ENCODE measurements around the gene FAM241B.

The FAM241B gene

GRCh38 chr10:69649786-69650550 lies 19.9 kb downstream of the FAM241B start:
- no peak for DNase-seq (ENCODE audit: low read depth)

GRCh38 chr10:69650589-69651261 lies 20.7 kb downstream of the FAM241B start:
- DNase-seq (ENCODE audit: low read depth) = no peak

GRCh38 chr10:69651362-69651761 lies 21.3 kb downstream of the FAM241B start:
- DNase-seq (ENCODE audit: low read depth) = no peak

DNA sequence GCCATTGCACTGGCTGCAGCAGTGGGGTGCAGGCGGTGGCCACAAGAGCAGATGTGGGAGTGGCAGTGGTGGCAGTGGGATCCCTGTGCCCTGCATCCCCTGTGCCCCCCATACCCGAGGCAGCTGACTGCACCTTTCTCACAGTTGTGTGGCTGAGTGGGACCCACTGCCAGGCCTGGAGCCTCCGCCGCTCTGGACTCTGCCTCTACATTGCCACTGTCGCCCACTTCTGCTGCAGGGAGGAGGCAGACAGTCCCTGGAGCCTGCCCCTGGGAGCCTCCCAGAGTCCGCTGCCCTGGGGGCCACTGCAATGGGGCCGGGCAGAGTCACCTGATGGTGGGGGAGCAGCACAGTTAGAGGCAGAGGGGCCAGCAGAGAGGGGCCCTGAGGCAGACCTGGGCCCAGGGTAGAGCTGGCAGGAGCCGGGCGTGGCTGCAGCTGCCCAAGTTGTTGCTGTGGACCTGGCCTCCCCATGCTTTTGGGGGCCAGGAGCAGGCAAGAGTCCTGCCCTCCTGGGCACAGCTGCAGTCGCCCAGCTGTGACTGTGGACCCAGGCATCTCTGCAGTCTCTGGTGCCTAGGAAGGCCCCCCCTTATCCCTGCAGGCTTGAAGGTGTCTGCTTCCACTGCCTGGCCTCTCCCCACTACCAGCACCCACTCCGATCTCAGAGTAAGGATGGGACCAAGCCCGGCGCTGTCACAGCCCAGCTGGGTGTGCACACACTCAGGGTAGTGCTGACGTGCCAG lies 22.2 kb downstream of the FAM241B start:
- no peak for DNase-seq (ENCODE audit: low read depth)

- no peak for DNase-seq (ENCODE audit: low read depth)
Measured at GRCh38 chr10:69652857-69653199, 22.8 kb downstream of the FAM241B start.

DNA sequence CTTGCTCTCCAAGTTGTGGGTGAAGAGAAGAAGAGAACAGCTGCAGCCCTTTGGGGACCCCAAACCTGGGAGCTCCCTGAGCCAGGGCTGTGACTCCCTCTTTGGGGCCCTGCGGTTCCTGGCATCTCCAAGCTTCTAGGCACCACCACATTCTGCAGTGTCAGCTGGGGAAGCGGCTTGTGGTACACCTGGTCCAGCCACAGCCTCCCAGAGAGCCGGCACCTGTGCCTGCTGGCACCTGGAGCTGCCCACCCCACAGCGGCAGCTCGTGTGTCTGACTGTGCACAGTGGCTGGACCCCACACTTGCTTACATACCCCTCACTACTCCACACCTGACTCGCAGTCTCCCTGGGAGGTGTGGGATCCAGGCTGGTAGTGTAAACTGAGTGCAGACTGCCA lies 23.5 kb downstream of the FAM241B start:
- no peak for DNase-seq (ENCODE audit: low read depth)

GRCh38 chr10:69655124-69655867 lies 25.2 kb downstream of the FAM241B start:
- DNase-seq (ENCODE audit: low read depth) = no peak

DNA sequence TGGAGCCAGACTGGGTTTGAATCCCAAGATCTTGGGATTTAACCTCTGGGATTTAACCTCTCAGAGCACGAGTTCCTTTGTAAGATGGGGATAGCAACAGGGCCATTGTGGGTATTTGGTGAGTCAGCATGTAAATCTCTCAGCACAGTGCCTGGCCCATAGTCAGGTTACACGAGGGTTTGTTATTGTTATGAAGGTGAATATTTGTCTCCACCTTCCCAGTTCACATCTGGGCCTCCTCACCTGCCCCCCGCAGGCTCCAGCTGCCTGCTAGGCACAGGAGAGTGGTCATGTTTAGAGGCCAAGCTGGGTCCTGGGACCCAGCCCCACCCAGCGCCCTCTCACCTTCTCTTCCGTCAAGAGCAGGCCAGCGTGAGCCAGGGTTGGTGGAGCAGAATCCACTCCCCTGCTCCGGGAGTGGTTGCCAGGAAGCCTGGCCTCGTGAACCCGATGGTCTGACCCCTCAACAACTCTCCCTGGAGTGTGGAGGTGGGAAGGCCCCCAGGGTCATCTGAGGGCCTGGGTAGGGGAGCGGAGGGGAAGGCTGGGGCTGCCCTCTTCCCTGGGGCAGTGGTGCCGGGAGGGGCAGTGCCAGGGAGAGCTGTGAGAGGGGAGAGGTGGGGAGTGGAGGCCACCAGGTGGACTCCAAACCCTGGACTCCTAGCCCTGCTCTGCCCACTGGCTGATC lies 26.0 kb downstream of the FAM241B start:
- DNase-seq (ENCODE audit: low read depth) = no peak

GRCh38 chr10:69656742-69657269 lies 26.8 kb downstream of the FAM241B start:
- DNase-seq (ENCODE audit: low read depth) = no peak

GRCh38 chr10:69657430-69657829 lies 27.4 kb downstream of the FAM241B start:
- DNase-seq (ENCODE audit: low read depth) = no peak

DNA sequence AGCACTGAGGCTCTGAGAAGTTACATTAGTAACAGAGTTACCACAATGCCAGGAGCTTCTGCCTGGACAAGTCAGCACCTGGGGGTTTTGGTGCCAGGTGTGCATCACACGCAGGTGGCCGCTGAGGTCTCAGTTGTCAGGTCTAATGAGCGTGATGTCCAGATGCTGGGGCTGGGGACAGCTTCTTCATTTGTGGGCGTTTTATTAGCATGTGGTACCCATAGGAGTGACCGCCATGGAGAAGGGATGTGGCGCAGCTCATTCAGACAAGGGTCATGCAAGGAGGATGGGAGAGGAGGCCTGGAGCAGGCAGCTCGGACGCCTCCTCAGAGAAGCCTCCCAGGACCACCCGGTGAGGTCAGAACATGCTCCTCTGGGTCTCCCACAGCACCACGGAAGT lies 27.8 kb downstream of the FAM241B start:
- no peak for DNase-seq (ENCODE audit: low read depth)

DNA sequence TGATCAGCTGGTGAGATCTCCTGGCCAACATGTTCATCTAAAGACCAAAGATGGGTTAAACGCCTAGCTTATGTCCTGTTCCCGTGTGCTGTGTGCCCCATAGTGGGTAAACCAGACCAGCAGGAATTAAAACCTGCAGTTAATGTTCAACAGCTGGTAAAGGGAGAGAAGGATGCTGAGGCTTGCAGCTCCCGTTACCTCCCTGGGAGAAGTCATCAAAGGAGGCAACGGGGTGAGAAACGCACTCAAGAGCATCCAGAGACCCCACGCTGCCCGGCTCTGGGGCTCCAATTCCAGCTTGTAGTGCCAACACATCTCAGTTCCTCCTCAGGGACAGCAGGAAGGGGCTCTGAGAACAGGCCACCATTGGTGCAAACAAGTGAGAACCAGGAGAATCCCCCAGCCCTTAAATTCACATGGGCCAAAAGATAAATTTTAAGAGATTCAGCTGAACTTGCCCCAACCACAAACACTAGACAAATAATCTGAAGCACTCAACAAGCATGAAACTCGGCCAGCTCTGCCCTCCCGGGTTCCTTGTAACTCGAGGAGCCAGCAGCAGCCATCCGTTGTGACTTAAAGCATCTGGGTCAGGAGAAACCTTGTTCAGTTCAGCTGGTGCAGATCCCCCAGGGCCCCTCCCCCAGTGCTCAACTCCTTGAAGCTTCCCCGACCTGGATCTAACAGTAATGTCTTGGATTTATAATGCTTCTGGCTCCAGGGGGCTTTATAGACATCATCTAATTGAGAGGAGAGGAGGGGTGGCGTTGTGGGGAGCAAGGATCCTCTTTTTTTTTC lies 29.4 kb downstream of the FAM241B start:
- no peak for DNase-seq (ENCODE audit: low read depth)

DNA sequence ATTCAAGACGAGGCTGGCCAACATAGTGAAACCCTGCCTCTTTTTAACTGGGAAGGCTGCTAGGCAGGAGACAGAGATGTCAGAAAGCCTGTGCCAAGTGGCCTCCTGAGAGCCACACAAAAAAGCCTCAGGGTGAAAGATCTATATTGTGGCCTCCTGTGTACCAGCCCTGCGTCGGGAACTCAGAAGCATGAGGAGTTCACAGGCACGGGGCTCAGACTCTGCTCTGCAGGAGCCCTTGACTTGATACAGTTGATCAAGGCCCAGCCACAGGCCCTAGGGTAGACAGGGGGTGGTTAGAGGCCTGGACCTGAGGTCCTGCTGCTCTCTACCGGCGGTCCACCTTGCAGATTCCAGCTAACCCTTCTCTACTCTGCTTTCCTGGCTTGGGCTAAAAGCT lies 30.2 kb downstream of the FAM241B start:
- no peak for DNase-seq (ENCODE audit: low read depth)

- DNase-seq (ENCODE audit: low read depth) = no peak
Measured at GRCh38 chr10:69661414-69662172, 31.5 kb downstream of the FAM241B start.

DNA sequence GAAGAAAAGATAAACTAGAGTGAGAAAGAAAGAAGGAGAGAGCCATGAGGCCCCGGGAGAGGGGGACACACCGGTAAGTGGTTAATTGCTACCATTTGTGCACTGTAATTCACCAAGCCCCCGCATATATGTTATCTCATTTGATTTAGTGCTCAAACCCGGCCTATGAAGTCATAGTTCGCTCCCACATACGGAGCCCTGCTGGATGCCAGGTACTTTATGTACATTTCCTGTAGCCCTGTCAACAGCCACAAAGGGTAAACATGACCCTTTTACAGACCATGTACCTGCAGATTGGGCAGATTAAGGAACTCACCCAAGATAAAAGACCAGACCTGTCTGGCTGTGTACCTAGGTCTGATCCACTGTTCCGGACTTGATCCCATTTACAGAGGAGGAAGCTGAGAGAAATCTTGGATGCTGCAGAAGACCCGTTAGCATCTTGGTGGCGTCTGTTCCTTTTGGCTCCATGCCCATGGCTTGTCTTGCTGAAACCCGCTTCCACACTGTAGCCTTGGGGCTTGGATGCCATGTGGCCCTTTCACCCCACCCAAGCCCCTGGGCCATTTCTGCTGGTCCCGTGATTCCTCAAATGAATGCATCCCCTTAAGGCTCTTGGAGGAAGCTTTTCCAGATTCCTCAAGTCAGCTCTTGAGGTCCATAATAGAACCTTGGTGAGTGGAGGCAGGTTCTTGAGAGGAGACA lies 32.3 kb downstream of the FAM241B start:
- DNase-seq (ENCODE audit: low read depth) = no peak

DNA sequence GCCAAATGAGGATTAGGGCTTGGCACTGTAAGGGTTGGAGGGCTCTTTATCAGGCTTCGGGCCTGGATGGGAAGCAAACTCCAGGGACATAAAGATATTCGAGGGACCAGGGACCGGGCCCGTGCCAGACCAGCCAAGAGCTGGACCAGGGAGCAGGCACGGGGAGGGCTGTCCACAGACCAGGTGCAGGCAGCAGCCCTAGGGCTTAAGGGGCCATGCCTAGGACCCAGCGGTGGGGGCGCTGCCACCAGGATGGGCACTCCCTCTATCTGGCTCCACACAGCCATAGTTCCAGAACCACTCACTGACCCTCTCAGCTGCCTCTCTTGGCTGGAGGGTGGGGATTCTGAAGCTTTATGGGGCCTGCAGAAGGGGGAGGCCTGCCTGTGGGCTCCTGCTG lies 32.9 kb downstream of the FAM241B start:
- DNase-seq (ENCODE audit: low read depth) = no peak

DNA sequence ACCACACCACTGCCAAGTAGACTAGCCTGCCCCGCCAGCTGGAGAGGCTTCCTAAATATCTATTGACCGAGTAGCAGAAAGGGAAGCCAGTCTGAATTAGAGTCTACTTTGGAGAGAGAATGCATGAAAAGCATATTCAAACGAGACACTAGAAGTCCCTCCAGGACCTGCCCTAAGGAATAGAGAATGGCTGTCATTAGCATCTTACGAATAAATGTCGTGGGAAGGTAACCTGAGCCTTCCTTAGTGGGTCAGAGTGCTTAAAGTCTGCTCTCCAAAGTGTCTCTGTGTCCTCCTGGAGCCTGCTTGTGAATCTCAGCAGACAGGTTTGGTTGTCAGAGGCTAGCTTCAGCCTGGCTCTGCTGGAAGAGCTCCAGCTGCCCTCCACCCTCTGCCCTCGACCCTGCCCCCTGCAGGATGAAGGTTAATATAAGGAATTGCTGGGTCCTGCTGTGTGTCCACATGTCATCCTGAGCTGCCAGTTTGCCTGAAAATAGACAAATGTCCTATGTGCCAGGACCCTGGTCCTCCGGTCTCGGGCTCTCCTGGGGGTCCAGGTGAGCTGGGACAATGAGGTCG lies 33.4 kb downstream of the FAM241B start:
- no peak for DNase-seq (ENCODE audit: low read depth)

DNA sequence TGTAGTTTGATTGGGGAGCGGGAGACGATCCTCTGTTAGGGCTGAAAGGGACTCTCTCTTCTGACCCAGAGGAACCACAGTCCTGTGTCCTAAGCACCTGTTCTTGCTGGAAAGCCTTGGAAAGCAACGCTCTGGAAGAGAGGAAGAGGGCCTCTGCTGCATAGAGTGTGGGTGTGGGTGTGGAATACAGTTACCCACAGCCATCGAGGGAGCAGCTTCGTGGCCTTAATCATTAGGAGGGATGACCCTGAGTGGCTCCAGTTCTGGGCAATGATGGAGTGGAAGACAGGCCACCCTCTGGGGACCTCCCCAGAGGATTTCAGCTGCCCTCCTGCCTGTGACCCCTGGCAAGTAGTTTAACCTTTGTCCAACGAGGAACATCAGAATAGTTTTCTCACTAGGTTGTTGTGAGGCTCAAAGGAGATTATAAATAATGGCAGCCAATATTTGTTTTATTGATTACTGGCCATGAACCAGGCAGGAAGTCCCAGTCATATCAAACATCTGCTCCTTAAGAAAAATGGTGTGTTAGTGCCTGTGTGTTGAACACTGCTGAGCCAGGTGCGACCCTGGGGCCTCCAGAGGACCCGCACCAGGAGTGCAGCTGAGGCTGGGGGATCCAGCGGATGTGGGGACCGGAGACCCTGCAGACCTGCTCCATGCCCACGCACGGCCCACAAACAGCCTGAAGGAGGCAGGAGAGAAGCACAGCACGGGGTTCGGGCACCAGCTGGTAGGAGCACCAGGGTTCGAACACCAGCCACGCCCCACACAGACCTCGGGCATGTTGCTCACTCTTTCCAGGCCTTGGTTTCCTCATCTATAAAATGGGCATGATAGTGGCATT lies 35.6 kb downstream of the FAM241B start:
- DNase-seq (ENCODE audit: low read depth) = no peak

Data from activated T-helper 1 cell treated with Interleukin-2 at 50 U/mL for 16 hours (primary cell).